GM21423 (cell line): Measurements from ENCODE around the gene RAPGEF2.
A peak's percentile ranks its signal among the peaks of the same experiment; 100 is the strongest.

Source experiments
- ATAC-seq: cut with Tn5 transposase; IDR thresholded peaks from one replicate; pipeline ENCODE4 v1.9.1; 2021; ENCODE audit warnings: mild to moderate bottlenecking, moderate library complexity; ENCODE audit not compliant: unreplicated experiment

Gene RAPGEF2

DNA sequence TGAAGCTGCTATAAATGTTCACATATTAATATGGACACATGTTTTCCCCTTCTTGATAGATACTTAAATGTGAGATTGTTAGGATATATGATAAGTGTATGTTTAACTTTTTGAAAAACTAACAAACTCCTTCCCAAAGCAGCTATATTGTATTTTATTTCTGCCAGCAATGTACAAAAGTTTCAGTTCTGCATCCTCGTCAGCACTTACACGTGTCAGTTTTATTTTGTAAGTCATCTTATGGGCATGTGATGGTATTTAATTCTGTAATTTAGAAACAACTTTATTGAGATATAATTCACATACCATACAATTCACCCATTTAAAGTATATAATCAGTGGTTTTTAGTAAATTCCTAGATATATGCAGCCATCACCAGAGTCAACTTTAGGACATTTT is 31.6 kb downstream of the RAPGEF2 start:
- ATAC-seq: no peak

DNA sequence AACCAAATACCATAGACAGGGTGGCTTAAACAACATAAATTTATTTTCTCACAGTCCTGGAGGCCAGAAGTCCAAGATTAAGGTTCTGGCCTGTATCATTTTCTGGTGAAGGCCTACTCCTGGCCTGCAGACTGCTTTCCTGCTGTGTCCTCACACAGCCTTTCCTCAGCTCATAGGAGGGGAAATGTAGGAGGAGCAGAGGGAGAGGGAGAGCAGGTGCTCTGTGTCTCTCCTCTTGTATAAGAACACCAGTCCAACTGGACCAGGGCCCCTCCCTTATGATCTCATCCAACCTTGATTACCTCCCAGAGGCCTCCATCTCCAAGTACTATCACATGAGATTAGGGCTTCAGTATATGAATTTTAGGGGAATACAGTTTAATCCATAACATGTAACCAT is 34.3 kb downstream of the RAPGEF2 start:
- no peak for ATAC-seq

DNA sequence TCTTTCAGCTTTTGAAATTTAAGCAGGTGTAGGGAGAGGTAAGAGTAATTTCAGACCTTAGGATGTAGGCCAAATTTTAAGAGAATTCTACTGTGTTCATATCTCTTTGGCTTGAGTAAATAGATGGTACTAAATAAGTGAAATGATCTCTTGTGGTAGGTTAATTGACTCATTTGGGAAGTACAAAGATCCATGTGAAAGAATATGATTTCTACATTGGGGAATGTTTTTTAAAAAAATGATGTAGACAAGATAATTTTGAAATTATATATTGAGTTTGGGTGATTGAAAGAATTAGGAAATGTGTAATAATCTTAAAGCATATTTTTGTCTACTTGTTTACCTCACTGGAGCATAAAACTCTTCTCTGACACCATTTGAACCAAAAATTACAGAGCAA is 35.6 kb downstream of the RAPGEF2 start:
- no peak for ATAC-seq

DNA sequence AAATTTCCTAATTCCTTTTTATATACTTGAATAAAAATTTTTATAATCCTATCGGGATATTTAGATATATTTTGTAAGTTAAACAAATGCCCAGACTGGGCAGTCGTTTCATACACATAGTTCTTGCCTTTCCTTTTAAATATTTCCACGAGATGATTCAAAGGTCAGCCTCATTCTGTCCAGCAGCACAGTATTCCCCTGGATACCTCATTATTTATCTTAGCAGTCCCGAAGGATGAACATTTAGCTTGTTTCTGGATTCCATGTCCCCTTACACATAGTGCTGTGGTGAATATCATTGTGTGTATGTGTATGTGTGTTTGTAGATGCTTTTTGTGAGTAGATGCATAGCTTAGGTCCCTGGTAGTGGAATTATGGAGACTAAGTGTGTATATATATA is 38.3 kb downstream of the RAPGEF2 start:
- no peak for ATAC-seq

DNA sequence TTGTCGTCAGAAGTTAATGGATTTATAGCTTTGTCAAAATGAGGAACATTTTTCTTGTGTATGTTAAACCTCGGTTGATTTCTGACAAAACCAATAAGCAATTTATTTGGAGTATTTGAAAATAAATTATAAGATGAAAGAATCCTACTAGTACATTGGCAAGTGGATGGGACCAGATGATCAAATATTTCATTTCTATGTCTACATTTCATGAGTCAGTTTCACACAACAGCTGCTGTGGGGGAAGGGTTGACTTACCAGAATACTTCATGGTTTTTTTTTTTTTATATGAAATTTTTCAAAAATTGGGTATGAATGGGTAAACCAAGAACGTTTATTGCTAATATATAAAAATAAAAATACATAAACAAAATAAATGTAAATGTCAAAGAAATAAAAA is 39.4 kb downstream of the RAPGEF2 start:
- ATAC-seq: no peak

DNA sequence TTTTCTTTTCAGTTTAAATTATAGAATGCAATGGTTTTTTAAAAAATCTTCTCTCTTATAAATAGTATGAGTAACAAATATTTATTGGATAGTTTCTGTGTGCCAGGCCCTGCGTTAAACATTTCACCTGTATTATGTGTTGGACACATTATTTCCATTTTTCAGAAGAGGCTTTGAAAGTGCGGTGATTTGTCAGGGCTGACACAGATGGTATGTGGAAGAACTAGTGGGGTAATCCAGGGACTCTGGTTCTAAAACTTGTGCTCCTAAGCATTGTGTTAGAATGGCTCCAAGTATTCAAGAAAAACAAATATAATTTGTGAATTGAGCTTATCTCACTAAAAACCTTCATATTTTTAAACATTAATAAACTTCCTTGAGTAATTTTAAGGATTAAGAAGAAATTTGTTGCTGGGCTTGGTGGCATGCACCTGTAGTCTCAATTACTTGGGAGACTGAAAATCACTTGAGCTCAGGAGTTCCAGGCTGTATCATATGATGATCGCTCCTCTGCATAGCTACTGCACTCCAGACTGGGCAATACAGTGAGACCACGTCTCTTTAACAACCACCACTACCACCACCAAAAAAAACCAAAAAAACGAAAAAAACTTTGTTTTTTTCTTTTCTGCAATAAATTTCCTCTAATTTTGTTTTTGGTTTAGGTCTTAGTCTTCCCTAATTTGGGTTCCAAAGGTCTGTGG is 40.0 kb downstream of the RAPGEF2 start:
- no peak for ATAC-seq

DNA sequence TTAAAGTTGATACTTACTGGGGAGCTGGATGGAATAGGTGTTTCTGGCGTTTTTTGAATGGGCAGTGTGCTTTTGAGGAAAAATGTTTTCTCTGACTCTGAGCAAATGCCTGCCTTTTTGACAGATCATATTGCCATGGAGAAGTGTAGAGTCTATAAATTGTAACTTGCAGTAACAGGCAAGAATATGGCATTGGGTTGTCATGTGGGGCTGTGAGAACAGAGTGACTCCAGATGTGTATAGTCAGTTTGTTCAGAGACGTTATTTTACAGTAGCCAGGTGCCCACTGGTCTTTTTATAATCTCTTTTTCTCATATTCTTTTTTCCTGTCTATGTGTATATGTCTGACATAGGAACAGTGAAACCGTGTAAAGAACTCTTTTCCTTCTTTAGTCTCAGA is 40.8 kb downstream of the RAPGEF2 start:
- ATAC-seq: no peak

DNA sequence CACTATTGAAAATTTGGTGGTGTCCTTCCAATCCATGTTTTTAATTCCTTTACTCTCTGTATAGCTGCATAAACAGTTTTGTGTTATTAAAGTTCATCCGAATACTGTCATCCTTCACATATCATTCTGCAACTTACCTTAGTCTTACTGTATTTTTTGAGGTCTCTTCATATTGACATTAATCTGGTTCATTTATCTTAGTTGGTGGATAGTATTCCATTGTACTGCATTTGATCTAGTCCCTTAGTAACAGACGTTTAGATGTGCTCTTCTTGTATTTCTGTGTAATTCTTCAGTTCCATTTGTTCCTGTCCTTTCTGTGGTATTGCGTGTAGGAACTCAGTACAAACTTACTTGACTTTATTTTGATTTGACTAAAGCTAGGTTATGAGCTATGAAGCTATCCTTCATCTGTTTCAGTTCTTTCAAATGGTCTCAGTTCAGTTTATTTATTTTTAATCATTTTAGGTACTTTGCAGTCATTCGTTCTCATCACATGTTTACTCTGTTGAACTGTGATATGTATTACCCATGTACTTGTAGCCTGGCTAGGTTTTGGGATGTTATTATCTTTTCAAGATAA is 41.3 kb downstream of the RAPGEF2 start:
- ATAC-seq: no peak

DNA sequence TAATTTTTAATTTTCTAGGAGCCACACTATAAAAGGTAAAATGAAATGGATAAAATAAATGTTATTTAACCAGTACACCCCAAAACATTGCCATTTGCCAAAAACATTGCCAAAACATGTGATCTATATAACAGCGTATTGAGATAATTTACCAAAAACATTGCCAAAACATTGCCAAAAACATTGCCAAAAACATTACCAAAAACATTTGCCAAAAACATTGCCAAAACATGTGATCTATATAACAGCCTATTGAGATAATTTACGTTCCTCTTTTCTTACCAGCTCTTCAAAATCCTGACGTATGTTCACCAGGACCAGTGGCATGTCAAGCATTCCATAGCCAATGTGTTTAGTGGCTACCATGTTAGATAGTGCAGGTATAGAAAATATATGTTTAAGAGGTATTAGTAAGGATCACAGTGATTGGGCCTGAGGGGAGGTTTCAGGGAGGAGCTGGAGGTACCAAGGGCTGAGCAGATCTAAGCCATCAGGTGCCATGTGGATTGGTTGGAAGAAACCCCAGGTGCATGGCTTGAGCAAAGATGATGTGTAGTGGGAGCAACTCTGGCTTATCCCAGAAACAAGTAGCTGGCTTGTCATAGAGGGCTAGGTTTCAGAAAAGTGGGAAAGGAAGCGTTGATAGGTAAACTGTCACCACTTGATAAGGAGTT is 42.6 kb downstream of the RAPGEF2 start:
- no peak for ATAC-seq

DNA sequence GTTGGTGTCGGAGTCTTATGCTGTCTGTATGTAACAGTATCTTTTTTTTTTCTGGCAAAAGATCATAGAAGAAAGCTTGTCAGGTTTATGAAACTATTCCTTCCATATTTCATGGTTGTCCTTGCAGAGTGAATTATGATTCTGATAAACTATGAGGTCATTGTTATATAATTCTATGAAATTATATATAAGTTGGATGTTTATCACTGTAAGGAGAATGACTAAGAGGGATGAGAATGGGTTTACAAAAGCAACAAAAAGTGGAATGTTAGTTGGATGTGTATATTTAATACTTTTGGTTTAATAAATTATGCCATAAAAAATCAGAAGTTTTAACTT is 43.1 kb downstream of the RAPGEF2 start:
- ATAC-seq: no peak

DNA sequence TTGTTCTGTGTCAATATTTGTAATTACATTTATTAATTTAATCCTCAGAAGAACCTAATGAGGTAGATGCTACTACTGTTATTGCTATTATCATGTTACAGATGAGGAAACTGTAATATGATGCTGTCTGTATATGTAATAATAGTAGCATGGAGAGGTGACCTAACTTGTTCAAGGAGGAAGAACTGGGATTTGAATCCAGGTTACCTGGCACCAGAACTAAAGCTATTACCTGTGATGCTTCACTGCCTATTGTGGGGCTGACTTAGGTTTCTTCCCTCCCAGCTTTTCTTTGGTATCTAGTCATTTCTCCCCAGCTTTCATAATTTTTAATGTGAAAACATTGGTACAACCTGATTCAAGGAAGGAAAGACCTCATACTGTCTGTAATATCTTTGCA is 43.6 kb downstream of the RAPGEF2 start:
- ATAC-seq: no peak

DNA sequence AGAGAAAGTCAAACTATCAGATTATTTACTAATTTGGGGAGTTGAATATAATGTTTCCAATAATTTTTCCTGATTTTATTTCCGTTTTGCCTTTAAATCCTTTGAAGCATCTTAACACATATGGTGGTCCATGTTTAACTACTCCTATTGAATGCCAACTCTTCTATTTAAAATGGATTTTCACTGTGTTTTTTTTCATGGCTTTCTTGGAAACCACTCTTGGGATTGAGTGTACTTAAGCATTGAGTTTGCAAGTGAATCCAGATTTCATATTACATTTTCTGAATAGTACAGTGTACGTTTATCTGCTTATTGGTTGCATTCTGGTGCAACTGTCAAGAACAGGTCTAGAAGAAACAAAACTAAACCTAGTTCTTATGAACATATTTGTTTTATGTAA is 45.6 kb downstream of the RAPGEF2 start:
- ATAC-seq: no peak

DNA sequence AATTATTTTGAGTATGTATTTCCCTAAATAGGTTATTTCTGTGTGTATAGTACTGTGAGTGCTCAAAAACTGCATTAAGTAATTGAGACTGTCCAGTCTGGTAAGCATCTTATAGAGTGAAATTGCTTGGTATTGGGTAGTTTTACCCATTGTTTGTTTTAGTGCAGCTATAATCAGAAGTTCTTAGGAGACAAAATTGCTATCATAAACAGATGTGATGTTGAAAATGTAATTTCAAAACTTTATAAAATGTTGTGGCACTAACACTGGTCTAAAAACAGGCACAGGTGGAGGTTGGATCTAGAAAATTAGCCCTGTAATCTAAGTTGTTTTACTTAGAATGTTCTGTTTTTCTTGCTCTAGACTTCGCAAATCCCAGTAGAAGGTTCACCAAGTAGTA is 46.8 kb downstream of the RAPGEF2 start:
- no peak for ATAC-seq

DNA sequence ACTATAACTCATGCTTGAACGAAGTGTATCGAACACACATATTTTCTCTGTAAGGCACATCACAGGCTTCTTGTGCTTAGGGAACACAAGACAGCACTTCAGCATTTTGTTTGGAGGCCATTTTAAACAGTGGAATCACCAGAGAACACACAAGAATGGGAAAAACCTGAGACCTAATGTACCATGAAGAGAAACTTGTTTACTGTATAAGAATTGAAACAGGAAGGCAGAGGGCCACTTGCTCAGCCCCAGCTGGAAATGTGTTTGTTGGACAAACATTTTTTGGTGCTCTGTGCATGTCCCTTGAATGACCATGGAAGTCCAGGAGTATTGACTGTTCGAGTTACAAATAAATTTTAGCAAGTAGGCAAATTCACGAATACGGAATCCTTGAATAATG is 47.5 kb downstream of the RAPGEF2 start:
- ATAC-seq: peak; percentile 46

DNA sequence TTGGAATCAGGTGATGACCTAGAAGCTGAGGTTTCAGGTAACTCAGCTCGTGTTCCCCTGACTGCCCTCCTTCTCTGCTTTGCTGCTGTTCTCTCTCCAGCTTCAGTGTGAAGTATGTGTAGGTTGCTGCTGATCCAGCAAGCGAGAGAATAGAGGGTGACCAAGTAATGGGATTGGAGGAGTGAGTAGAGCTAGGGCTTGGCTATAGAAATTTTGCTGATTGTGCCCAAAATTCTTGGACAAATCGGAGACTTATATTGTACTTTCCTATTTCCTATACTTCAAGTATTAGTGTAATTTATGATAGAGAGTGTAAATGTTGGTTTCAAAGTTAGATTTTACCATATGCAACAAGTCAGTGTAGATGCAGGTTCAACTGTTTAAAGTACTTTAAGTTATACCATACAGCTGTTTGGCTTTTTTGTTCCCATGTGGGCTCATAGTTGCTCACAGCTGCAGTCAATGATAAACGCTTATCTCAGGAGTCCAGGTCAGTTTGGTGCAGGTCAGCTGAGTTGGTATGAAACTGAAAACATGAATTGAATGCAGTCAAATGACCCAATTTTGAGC is 48.0 kb downstream of the RAPGEF2 start:
- ATAC-seq: peak; percentile 51

DNA sequence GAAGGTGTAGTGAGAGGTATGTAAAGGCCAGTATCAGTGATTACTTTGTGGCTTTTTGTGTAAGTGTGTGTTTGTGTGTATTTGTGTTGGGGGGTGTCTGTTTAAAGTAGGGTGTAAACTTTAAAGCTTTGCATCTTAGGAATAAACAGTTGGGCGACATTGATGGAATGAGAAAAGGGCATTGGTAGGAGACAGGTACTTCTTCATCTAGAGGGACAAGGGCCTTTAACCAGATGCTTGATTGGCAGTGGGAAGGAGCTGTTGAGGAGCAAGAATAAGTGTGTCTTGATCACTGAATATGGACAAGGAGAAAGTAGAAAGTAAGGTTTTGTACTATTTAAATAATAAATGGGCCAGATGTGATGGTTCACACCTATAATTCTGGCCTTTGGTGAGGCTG is 48.8 kb downstream of the RAPGEF2 start:
- no peak for ATAC-seq

DNA sequence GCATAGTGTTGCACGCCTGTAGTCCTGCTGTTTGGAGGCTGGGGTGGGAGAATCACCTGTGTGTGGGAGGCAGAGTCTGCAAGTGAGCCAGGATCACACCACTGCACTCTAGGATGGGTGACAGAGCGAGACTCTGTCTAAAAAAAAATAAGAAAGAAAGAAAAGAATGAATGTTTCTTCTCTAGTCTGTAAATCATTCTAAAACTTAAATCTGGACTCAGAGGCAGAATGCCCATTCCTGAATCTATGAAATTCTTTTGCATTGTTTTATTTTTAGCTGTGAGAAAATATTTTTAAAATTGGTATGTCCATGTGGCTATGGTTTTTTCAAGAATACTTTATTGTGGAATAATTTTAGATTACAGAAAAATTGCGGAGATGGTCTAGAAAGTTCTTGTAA is 49.3 kb downstream of the RAPGEF2 start:
- ATAC-seq: no peak

DNA sequence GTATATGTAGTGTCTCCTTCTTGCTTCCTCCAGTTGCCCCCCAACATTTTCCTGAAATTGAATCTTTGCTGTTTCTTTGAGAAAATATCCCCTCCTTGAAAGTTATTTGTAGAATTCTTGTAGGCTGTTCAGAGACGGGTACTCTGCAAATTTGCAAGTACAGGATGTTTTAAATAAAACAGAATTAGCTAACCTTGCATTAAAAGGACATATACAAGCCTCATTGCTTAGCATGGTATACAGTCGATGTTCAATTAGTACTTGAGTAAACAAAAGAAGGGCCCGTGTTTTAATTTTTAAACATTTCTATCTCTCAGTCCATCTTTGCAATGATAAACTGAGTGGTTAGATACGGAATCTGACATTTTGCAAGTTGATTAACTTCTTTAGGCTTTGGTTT is 50.8 kb downstream of the RAPGEF2 start:
- no peak for ATAC-seq

DNA sequence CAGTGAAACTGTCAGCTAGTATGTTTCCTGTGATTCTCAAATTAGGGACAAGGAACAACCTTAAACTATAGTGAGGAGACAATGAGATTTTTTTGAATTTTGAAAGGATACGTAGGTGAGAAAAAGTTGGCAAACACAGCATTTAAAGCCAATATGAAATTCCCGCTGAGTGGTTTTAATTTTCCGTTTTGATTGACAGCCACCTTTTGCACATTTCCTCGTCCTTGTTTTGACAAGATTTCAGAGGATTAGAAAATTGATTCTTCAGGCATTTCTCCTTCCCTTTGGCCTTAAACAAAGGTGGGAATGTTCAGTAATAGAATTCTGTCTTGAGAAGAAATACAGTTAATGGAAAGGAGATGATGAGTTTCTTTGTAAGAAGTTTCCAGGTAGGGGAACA is 52.2 kb downstream of the RAPGEF2 start:
- ATAC-seq: no peak

DNA sequence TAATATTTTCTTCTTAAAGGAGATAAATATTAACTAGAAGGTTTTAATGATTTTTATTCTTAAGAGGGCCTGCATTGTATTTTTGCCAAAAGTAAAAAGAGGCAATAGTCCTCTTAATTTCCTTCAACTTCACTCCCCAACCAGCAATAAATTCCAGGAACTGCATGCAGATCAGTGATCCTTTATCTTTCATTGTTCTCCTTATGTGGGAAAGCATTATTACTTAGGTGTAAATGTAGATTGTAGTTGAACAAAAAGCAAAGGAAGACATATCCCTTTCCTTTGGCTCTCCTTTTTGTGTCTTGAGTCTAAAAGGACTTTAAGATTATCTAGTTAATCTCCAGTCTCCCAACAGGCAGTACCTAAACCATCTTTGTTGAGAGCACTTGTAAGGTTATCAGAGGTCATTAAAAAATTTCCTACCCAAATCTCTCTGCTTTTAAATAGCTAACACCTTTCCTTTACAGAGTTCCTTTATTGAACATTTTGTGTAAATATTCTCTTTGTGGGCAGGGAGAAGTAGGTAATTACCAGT is 55.3 kb downstream of the RAPGEF2 start:
- no peak for ATAC-seq

DNA sequence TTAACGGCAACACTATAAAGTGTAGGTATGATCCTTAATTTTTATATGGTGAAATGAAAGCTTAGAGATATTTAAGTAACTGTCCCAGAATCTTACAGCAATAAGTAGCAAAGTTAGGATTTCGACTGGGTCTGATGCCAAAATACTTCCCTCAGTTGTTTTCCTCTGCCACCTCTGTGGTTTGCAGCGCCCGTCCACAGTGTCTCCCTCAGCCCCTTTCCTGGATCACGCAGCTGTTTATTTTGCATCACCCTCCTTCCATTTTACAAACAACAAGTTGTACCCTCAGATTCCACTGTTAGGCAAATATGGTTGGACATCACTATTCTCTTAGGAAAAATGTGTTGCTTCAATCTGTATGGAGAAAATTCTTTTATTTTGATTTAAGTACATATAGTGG is 56.1 kb downstream of the RAPGEF2 start:
- ATAC-seq: no peak

DNA sequence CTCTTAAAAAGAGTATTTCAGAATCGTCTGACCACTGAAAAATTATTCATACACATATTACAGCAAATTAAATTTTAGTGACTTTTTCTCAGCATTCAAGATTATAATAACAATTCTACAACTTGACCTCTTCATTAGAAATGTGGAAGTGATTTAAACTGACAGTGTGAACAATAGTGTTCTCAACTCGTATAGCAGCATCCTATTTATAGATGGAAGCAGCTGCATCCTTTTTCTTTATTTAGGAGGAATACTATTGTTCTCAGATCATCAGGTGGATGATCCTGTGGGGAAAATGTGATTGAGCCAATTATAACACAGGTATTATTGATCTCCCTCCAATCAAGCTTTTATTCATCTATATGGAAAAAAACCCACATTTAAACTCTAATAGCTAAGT is 56.7 kb downstream of the RAPGEF2 start:
- no peak for ATAC-seq
